ENCODE measurements around the gene ARHGAP10. TPM values are rescaled to one million over a fixed set of nuclear protein-coding genes. Genes with fewer than 3 reads are reported as not detected.

Gene ARHGAP10
- total and polyA plus RNA-seq, 2 donors from 2014 or later = 13.4 to 20.3 TPM

DNA sequence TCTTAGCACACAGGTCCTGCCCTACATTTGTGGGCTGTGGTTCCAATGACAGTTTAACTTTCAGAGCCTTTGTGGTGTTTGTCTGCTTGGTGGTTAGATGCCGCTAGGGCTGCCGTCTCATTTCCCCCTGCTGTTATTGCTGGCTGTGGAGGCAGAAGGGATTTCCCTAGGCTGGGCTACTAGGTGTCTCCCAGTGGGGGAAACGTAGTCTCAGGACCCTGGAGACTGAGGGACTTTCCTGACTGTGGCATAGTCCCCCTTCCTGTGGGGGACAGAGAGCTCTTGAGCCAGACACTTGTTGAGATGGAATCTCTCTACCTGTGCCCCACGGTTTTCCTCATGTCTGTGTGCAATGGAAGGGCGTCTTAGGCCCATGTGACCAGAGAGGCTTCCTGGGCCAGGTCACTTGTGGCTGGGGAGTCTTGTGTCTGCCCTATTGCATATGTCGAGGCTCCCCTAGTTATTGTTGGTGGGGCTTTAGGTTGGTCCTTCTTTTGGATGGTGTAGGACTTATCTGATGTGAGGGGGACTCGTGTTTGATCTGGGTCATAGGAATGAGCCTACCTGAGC, 68.2 kb downstream of the ARHGAP10 start:
- FAIRE-seq = no peak
- no peak overlapping the region for H3K4me3 ChIP-seq (ENCODE audit: low read length in 3 of 3)

DNA sequence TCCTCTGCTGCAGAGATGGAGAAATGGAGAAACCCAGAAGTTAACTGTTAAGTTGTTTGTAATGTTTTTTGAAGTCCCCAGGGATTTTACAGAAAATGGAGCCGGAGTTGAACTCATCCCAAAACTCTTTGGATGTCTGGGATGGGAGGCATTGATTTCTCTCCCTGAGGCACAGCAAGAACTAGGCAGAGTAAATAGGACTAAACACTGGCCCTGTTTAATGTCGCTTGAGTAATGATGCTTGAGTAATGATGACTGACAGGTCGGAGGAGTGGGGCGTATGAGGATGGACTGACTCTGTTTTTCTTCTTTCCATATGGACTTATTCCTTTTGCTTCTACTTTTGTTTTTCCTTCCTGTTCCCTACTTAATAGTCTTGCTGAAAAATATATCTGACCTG, 69.9 kb downstream of the ARHGAP10 start:
- Histone ChIP-seq H3K4me3 (ENCODE audit: low read length in 3 of 3) (no peak overlapping the region), H3K9me3 (ENCODE audit: control insufficient read depth in 2 of 3, insufficient read depth in 1 of 3, low read length in 3 of 3) (no peaks in the 10 kb centered on the region), H3K27me3 (ENCODE audit: control insufficient read depth, insufficient read depth, low read length) (no peaks in the 10 kb centered on the region), H3K4me1 (ENCODE audit: control insufficient read depth in 2 of 3, insufficient read depth in 2 of 3, low read depth in 1 of 3, low read length in 3 of 3) (no peaks in the 10 kb centered on the region), H3K27ac (ENCODE audit: low read depth in 2 of 2, low read length in 2 of 2) (no peak overlapping the region), H3K36me3 (ENCODE audit: control insufficient read depth in 2 of 3, insufficient read depth in 3 of 3, low read length in 3 of 3) (no peaks in the 10 kb centered on the region), H3K9ac (ENCODE audit: low read length in 3 of 3) (no peak overlapping the region)
- TF ChIP-seq, protein P1, sequence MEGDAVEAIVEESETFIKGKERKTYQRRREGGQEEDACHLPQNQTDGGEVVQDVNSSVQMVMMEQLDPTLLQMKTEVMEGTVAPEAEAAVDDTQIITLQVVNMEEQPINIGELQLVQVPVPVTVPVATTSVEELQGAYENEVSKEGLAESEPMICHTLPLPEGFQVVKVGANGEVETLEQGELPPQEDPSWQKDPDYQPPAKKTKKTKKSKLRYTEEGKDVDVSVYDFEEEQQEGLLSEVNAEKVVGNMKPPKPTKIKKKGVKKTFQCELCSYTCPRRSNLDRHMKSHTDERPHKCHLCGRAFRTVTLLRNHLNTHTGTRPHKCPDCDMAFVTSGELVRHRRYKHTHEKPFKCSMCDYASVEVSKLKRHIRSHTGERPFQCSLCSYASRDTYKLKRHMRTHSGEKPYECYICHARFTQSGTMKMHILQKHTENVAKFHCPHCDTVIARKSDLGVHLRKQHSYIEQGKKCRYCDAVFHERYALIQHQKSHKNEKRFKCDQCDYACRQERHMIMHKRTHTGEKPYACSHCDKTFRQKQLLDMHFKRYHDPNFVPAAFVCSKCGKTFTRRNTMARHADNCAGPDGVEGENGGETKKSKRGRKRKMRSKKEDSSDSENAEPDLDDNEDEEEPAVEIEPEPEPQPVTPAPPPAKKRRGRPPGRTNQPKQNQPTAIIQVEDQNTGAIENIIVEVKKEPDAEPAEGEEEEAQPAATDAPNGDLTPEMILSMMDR (IDR thresholded peaks at IDR 0.05; ENCODE audit: borderline replicate concordance, extremely low read depth, insufficient read depth) = no peak
- no peak for DNase-seq
- intact Hi-C loops (cut with DNase I) = no loop called here
- no peak for FAIRE-seq

More for the DNA sequence above, 68.2 kb downstream of the ARHGAP10 start:
- H3K4me1 ChIP-seq (ENCODE audit: control insufficient read depth in 2 of 3, insufficient read depth in 2 of 3, low read depth in 1 of 3, low read length in 3 of 3) = no peaks in the 10 kb centered on the region
- no peaks in the 10 kb centered on the region for H3K36me3 ChIP-seq (ENCODE audit: control insufficient read depth in 2 of 3, insufficient read depth in 3 of 3, low read length in 3 of 3)
- TF ChIP-seq, protein P1 (IDR thresholded peaks at IDR 0.05; ENCODE audit: borderline replicate concordance, extremely low read depth, insufficient read depth) = no peak
- no peak for DNase-seq
- no peak overlapping the region for H3K27ac ChIP-seq (ENCODE audit: low read depth in 2 of 2, low read length in 2 of 2)
- no peaks in the 10 kb centered on the region for H3K27me3 ChIP-seq (ENCODE audit: control insufficient read depth, insufficient read depth, low read length)
- no peak overlapping the region for H3K9ac ChIP-seq (ENCODE audit: low read length in 3 of 3)
- intact Hi-C loops (cut with DNase I) = no loop called here
- H3K9me3 ChIP-seq (ENCODE audit: control insufficient read depth in 2 of 3, insufficient read depth in 1 of 3, low read length in 3 of 3) = no peaks in the 10 kb centered on the region

DNA sequence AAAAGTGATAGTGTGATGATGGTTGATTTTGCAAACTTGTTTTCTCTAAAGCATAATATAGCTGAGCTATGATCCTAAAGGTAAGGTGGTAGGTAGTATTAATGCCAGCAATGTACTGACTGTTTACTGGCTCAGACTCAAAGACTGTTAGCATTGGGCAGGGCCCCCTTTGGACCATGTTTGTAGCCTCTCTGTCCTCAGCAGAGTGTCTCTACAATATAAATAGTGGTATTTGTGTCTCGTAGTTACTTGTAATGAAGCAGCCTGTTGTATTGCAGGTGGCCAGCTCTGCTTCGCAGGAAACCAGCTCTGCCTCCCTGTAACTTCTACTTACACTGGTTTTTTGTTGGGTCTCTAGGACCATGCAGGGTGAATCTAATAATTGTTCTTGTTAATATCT, 70.5 kb downstream of the ARHGAP10 start:
- TF ChIP-seq, protein P1 (IDR thresholded peaks at IDR 0.05; ENCODE audit: borderline replicate concordance, extremely low read depth, insufficient read depth) = no peak
- no peaks in the 10 kb centered on the region for H3K27me3 ChIP-seq (ENCODE audit: control insufficient read depth, insufficient read depth, low read length)
- DNase-seq (no peak), FAIRE-seq (no peak)
- H3K36me3 ChIP-seq (ENCODE audit: control insufficient read depth in 2 of 3, insufficient read depth in 3 of 3, low read length in 3 of 3) = no peaks in the 10 kb centered on the region
- H3K27ac ChIP-seq (ENCODE audit: low read depth in 2 of 2, low read length in 2 of 2) = no peak overlapping the region
- no peaks in the 10 kb centered on the region for H3K4me1 ChIP-seq (ENCODE audit: control insufficient read depth in 2 of 3, insufficient read depth in 2 of 3, low read depth in 1 of 3, low read length in 3 of 3)
- intact Hi-C loops (cut with DNase I) = no loop called here
- H3K4me3 ChIP-seq (ENCODE audit: low read length in 3 of 3) = no peak overlapping the region
- no peaks in the 10 kb centered on the region for H3K9me3 ChIP-seq (ENCODE audit: control insufficient read depth in 2 of 3, insufficient read depth in 1 of 3, low read length in 3 of 3)
- H3K9ac ChIP-seq (ENCODE audit: low read length in 3 of 3) = no peak overlapping the region

DNA sequence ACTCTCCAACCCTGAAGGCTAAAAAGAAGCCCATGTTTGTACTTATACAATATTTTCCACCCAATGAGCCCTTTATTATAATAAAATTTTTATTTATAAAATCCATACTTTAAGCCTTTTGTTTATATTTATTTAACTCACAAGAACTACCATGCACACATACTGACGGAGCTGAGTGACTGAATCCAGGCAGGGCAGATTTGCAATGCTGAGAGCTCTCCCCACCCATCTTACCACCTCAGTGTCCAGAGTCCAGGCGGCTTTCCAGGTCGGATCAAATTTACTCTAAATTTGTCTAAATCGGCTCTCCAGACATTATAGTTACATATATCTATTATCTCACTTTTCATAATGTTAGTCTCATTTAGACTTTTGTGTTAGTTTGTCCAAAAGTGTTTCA, 74.1 kb downstream of the ARHGAP10 start:
- TF ChIP-seq, protein P1 (IDR thresholded peaks at IDR 0.05; ENCODE audit: borderline replicate concordance, extremely low read depth, insufficient read depth) = no peak
- H3K4me1 ChIP-seq (ENCODE audit: control insufficient read depth in 2 of 3, insufficient read depth in 2 of 3, low read depth in 1 of 3, low read length in 3 of 3) = no peaks in the 10 kb centered on the region
- no peak overlapping the region for H3K9ac ChIP-seq (ENCODE audit: low read length in 3 of 3)
- no peak for FAIRE-seq
- H3K4me3 ChIP-seq (ENCODE audit: low read length in 3 of 3) = no peak overlapping the region
- no peaks in the 10 kb centered on the region for H3K27me3 ChIP-seq (ENCODE audit: control insufficient read depth, insufficient read depth, low read length)
- intact Hi-C loops (cut with DNase I) = no loop called here
- H3K27ac ChIP-seq (ENCODE audit: low read depth in 2 of 2, low read length in 2 of 2) = no peak overlapping the region
- DNase-seq = no peak
- no peaks in the 10 kb centered on the region for H3K36me3 ChIP-seq (ENCODE audit: control insufficient read depth in 2 of 3, insufficient read depth in 3 of 3, low read length in 3 of 3)
- H3K9me3 ChIP-seq (ENCODE audit: control insufficient read depth in 2 of 3, insufficient read depth in 1 of 3, low read length in 3 of 3) = no peaks in the 10 kb centered on the region

All from kidney (tissue), 14 donors.